Glomerular visceral epithelial cell (primary cell): ENCODE data around the gene CCNT2.
"Not testable (repeated sequence)": the region's sequence is repeated elsewhere in the genome, so short reads cannot be mapped to it uniquely, and the experiment has no call there.

Experiments used
- DNase-seq: peaks from one replicate; pipeline ENCODE4 v3.0.0-alpha.2; 2016; ENCODE audit errors: extremely low spot score

The CCNT2 gene

GRCh38 chr2:134919341-134920210 lies 954 bp downstream of the CCNT2 start:
- DNase-seq = peak; percentile 47

- no peak for DNase-seq
Observed at GRCh38 chr2:134924912-134925311, 6.3 kb downstream of the CCNT2 start.

GRCh38 chr2:134926231-134926931 lies 7.8 kb downstream of the CCNT2 start:
- no peak for DNase-seq

GRCh38 chr2:134927195-134927594 lies 8.6 kb downstream of the CCNT2 start:
- peak; percentile 36 for DNase-seq

- no peak for DNase-seq
Observed at GRCh38 chr2:134932864-134933526, 14.4 kb downstream of the CCNT2 start.

- no peak for DNase-seq
Observed at GRCh38 chr2:134933732-134934131, 15.1 kb downstream of the CCNT2 start.

GRCh38 chr2:134934150-134934549 lies 15.5 kb downstream of the CCNT2 start:
- DNase-seq = no peak

- no peak for DNase-seq
Observed at GRCh38 chr2:134934641-134935040, 16.0 kb downstream of the CCNT2 start.

GRCh38 chr2:134936691-134937090 lies 18.1 kb downstream of the CCNT2 start:
- DNase-seq = no peak

GRCh38 chr2:134943540-134943939 lies 24.9 kb downstream of the CCNT2 start:
- DNase-seq = no peak

GRCh38 chr2:134944975-134945374 lies 26.4 kb downstream of the CCNT2 start:
- DNase-seq = no peak

- no peak for DNase-seq
Observed at GRCh38 chr2:134946073-134946472, 27.5 kb downstream of the CCNT2 start.

GRCh38 chr2:134949981-134950708 lies 31.5 kb downstream of the CCNT2 start:
- no peak for DNase-seq

- no peak for DNase-seq
Observed at GRCh38 chr2:134950886-134951285, 32.3 kb downstream of the CCNT2 start.

- DNase-seq = no peak
Observed at GRCh38 chr2:134952608-134953007, 34.0 kb downstream of the CCNT2 start.

GRCh38 chr2:134954065-134954464 lies 35.4 kb downstream of the CCNT2 start:
- DNase-seq = no peak

GRCh38 chr2:134955744-134956143 lies 37.1 kb downstream of the CCNT2 start:
- DNase-seq = no peak

- DNase-seq = no peak
Observed at GRCh38 chr2:134957477-134957876, 38.9 kb downstream of the CCNT2 start.

GRCh38 chr2:134967166-134967565 lies 48.5 kb downstream of the CCNT2 start:
- DNase-seq = not testable (repeated sequence)

GRCh38 chr2:134973241-134974138 lies 54.9 kb downstream of the CCNT2 start:
- DNase-seq = no peak
